Measurements from ENCODE around the gene MACROH2A1.

MACROH2A1 gene

GRCh38 chr5:135349451-135349850, 49.6 kb downstream of the MACROH2A1 start:
- no peak for DNase-seq

- DNase-seq = no peak
Observed at GRCh38 chr5:135348918-135349317, 50.1 kb downstream of the MACROH2A1 start.

- DNase-seq = no peak
Observed at GRCh38 chr5:135347392-135347791, 51.6 kb downstream of the MACROH2A1 start.

- no peak for DNase-seq
Observed at GRCh38 chr5:135345956-135346731, 52.9 kb downstream of the MACROH2A1 start.

- no peak for DNase-seq
Observed at GRCh38 chr5:135344349-135344748, 54.7 kb downstream of the MACROH2A1 start.

GRCh38 chr5:135343413-135343812, 55.6 kb downstream of the MACROH2A1 start:
- no peak for DNase-seq

- no peak for DNase-seq
Observed at GRCh38 chr5:135342551-135342875, 56.5 kb downstream of the MACROH2A1 start.

GRCh38 chr5:135341696-135342550, 57.1 kb downstream of the MACROH2A1 start:
- DNase-seq = no peak

GRCh38 chr5:135341016-135341666, 57.9 kb downstream of the MACROH2A1 start:
- no peak for DNase-seq

- no peak for DNase-seq
Observed at GRCh38 chr5:135340568-135340967, 58.5 kb downstream of the MACROH2A1 start.

- DNase-seq = no peak
Observed at GRCh38 chr5:135339623-135340022, 59.4 kb downstream of the MACROH2A1 start.

GRCh38 chr5:135339189-135339588, 59.8 kb downstream of the MACROH2A1 start:
- DNase-seq = no peak

GRCh38 chr5:135337064-135337463, 62.0 kb downstream of the MACROH2A1 start:
- no peak for DNase-seq

GRCh38 chr5:135335031-135335828, 63.8 kb downstream of the MACROH2A1 start:
- DNase-seq = no peak

GRCh38 chr5:135333732-135334515, 65.1 kb downstream of the MACROH2A1 start:
- DNase-seq = no peak

- DNase-seq = no peak
Observed at GRCh38 chr5:135332519-135333150, 66.4 kb downstream of the MACROH2A1 start.

- no peak for DNase-seq
Observed at GRCh38 chr5:135331612-135332011, 67.4 kb downstream of the MACROH2A1 start.

- DNase-seq = no peak
Observed at GRCh38 chr5:135330798-135331096, 68.3 kb downstream of the MACROH2A1 start.

- no peak for DNase-seq
Observed at GRCh38 chr5:135329913-135330797, 68.9 kb downstream of the MACROH2A1 start.

GRCh38 chr5:135329066-135329912, 69.7 kb downstream of the MACROH2A1 start:
- no peak for DNase-seq

All from CD4-positive, alpha-beta T cell treated with Interleukin-17A for 4 hours (primary cell).